NCI-H2196 treated with DMSO at 0.1 percent for 48 hours (cell line): ENCODE data around the gene CCDC90B.
"Not testable (repeated sequence)": the region's sequence is repeated elsewhere in the genome, so short reads cannot be mapped to it uniquely, and the experiment has no call there.

ENCODE experiments used
- DNase-seq: peaks from one replicate; lab custom pipeline; 2025; ENCODE audit not compliant: unreplicated experiment; lab: John Stamatoyannopoulos, UW

The CCDC90B gene, protein sequence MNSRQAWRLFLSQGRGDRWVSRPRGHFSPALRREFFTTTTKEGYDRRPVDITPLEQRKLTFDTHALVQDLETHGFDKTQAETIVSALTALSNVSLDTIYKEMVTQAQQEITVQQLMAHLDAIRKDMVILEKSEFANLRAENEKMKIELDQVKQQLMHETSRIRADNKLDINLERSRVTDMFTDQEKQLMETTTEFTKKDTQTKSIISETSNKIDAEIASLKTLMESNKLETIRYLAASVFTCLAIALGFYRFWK

DNA sequence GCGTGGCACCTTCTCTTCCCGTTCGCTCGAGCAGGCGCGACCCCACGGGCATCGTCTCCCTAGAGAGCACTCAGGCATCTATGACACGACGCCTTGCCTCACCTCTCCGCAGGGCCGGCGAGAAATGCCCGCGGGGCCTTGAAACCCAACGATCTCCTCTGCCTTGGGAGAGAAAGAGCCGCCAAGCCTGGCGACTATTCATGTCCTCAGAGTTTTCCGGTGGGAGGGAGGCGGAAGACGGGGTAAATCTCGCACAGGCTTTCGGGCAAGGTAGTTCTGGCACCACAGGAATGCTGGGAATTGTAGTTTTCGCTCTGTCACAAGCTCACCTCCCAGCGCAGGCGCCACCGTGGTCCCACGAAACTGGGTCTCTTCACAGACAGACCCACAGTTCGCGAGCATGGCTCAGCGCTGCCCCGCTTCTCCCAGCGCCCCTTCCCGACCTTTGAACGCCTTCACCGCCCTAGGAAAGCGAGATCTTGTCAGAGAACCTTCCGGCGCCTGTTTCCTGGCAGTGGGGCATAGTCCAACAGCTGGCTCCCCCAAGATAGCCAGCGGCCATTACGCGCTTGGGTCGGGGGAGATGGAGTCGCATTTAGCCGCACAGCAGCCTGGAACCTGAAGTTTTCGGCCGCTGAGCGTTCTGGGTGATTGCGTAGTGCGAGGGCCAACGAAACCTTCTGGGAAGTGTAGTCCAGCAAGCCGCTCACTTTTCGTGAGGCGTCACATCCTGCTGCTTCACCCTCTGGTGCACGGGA lies at the start of gene CCDC90B:
TSS of gene CCDC90B (minus strand) at position 597 of the 758 bp plus-strand sequence. CDS start at position 202, 395 bp downstream.
- DNase-seq: peak; percentile 94

DNA sequence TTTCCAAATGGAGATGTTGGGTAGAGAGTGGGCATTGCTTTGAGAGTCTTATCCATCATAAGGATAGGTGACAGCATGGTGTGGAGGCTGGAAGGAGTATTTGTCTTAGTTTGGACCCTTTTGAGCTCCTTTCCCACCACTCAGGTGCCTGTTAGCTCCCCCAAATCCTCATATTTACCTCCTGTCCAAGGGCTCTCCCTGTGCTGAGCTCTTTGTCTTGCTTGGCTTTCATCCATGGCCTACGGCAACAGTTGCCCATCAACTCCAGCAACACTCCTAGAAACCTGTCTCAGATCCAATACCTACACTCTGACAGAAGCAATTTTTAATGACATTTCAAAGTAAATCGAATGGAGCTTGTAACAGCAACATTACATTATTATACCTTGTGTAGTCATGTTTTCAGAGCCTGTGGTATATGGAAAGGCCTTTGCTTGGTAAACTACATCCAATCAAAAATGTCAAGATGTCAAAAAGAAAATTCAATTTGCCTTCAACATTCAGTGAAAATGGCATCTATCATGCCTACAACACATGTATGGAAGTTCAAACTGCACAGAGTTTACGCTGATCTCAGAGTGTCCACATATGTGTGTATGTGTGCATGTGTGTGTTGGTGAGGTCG lies 49.4 kb upstream of the CCDC90B start:
- DNase-seq: no peak

DNA sequence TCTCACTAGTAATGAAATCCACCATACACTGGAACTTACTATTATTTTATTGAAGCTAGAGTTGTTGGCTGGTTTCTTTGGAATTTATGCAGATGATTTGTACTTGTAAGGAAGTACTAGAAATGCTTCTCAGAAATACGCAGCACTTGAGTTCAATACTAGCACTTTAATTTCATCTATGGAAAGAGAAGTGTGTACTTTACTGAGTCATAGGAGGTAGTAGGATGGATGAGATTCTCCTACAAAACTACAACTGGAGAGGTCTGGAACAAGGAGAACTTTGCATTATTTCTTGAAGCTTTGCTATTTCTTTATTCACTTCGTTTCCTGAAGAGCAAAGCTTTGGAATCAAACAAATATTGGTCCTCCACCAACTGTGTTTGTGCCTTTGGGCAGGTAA lies 44.1 kb upstream of the CCDC90B start:
- no peak for DNase-seq

DNA sequence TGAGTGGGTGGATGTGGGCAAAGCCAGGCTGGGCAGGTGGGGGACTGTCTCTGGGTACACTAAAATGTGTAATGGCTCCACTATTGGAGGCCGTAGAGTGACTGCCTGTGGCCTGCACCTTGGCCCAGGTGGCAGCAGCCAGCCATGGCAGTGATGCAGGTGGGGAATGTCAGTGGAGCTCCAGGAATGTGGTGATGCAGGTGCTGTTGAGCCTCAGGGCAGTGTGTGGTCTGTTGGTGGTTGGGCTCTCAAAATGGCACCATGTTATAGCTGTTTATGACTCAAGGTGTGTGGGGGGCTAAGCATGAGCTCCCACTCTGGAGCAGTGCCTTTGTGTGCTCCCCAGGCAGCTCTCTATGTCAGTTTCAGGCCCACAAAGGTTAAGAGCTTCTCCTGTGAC lies 40.2 kb upstream of the CCDC90B start:
- DNase-seq: no peak

DNA sequence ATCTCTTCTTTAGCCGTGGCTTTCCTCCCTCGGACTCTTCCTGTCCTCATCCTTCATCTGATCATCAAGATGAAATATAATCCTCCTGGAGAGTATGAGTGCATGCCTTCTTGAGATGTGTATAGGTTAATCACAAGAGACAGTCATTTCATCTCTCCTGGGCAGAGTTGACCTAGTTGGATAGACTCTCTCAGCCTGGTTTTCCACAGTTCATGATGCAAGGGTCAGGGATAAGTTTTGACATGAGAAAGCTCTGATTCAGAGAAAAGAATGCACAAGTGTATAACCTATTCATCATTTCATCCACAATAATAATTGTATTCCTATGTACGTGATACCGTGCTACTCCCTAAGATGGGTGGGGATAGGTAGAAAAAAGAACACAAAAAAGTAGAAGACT lies 33.2 kb upstream of the CCDC90B start:
- no peak for DNase-seq

DNA sequence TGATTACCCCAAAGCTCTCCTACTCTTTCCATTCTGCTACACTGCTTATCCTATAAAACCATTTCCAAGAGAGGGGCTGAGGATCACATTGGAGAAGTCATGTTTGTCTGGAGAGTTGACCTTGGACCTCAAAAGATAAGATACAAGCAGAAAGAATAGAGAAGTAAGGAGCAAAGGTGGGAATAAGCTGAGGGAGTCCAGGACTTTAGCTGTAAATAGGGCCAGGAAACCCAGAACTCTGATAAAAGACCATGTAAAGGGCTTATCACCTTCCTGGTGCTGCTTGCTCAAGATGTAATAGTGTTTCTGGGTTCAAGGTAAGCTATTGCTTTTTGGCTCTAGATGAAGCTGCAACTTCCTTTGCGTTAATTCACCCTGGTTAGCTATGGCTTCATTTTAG lies 32.8 kb upstream of the CCDC90B start:
- DNase-seq: no peak

DNA sequence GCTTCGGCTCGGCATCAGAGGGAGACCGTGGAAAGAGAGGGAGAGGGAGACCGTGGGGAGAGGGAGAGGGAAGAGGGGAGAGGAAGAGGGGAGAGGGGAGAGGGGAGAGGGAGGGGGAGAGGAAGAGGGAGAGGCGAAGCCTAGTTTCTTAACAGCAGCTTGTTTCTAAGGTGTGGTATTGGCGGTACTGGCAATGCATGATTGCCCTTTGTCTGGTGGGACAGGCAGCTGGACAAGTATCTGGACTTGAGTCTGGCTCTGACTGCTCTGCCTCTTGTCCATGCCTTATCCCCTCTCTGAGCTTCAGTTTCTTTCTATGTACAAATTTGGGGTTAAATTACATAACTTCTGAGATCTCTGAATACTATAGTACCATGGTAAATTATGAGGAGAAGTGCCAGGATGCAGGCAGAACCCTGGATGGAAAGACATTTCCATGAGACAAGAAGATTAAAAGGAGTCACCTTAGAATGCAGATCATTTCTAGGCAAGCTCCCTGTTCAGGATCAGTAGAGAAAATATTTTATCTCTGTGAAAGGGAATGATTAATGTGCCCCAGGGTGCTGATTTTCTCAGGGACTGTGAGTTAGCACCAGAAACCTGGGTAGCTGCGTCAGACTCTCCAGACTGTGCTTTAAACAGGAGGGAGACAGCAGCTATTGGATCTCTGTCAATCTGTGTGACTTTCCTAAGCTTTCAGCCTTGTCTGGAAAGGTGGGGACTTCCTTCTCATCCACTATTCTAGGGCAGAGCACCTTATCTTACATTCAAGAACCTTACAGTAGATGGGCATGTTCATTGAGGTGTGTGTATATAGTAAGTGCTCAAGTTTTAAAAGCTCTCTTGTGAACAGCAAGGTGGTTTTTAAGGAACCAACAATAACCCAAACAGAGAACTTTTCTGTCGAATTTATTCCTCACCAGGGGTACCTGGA lies 31.9 kb upstream of the CCDC90B start:
- DNase-seq: no peak

DNA sequence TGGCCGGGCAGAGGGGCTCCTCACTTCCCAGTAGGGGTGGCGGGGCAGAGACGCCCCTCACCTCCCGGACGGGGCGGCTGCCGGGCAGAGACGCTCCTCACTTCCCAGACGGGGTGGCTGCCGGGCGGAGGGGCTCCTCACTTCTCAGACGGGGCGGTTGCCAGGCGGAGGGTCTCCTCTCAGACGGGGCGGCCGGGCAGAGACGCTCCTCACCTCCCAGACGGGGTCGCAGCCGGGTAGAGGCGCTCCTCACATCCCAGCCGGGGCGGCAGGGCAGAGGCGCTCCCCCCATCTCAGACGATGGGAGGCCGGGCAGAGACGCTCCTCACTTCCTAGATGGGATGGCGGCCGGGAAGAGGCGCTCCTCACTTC lies 30.7 kb upstream of the CCDC90B start:
- DNase-seq: not testable (repeated sequence)

DNA sequence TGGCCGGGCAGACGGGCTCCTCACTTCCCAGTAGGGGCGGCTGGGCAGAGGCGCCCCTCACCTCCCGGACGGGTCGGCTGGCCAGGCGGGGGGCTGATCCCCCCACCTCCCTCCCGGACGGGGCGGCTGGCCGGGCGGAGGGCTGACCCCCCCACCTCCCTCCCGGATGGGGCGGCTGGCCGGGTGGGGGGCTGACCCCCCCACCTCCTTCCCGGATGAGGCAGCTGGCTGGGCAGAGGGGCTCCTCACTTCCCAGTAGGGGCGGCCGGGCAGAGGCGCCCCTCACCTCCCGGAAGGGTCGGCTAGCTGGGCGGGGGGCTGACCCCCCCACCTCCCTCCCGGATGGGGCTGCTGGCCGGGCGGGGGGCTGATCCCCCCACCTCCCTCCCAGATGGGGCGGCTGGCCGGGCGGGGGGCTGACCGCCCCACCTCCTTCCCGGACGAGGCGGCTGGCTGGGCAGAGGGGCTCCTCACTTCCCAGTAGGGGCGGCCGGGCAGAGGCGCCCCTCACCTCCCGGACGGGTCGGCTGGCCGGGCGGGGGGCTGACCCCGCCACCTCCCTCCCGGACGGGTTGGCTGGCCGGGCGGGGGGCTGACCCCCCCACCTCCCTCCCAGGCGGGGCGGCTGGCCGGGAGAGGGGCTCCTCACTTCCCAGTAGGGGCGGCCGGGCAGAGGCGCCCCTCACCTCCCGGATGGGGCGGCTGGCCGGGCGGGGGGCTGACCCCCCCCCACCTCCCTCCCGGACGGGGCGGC lies 30.2 kb upstream of the CCDC90B start:
- not testable (repeated sequence) for DNase-seq

DNA sequence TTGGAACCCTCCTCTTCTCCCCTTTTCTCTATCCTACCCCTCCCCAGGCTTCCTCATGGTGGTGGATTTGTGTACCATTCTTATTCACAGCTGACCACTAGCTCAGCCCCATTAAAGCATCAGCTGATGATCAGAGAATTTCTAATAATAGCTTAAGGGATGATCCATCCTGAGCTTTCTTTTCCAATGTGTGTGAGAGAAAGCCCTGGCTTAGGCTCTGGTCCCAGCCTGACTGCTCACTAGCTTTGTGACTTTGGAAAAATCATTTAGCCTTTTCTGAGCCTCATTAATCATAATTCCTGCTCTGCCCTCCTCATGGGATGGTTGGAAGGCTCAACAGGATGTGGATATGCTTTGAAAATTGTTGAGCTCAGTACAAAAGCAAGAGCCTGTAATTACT lies 26.3 kb upstream of the CCDC90B start:
- DNase-seq: no peak

DNA sequence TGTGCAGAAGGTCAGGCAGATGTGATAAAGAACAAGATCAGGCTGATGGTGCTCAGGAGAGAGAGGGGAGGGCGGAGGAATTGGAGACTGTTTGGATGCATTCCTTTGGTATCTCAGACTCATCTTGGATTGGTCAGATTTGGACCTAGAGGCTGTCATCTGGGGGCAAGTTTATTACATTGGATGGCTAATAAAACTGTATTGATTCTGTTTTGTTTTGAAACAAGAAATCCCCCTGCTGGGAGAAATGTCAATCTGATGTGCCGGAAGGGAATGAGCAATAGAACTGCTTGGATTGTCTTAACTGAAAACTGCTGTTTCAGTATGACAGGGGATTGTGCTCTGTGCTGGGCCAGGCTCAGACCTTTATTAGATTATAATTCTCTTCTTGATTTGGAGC lies 25.5 kb upstream of the CCDC90B start:
- no peak for DNase-seq

DNA sequence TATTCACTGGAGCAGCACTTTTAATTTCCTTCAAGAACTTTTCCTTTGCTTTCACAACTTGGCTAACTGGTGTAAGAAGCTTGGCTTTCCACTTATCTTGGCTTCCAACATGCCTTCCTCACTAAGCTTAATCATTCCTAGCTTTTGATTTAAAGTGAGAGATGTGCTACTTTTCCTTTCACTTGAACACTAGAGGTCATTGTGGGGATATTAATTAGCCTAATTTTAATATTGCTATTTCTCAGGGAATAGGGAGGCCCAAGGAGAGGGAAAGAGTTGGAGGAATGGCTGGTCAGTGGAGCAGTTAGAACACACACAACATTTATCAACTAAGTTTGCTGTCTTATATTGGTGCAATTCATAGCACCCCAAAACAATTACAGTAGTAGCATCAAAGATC lies 24.6 kb upstream of the CCDC90B start:
- DNase-seq: no peak

DNA sequence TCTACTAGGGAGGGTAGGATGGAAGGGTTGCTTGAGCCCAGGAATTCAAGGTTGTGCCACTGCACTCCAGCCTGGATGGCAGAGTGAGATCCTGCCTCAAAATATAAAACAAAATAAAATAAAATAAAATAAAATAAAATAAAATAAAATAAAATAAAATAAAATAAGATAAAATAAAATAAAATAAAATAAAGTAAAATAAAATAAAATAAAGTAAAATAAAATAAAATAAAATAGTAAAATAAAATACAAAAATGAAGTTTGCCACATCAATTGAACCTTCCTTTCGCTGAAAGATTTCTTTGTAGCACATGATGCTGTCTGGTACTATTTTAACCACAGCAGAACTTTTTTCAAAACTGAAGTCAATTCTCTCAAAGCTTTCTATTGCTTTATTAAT lies 22.4 kb upstream of the CCDC90B start:
- not testable (repeated sequence) for DNase-seq

DNA sequence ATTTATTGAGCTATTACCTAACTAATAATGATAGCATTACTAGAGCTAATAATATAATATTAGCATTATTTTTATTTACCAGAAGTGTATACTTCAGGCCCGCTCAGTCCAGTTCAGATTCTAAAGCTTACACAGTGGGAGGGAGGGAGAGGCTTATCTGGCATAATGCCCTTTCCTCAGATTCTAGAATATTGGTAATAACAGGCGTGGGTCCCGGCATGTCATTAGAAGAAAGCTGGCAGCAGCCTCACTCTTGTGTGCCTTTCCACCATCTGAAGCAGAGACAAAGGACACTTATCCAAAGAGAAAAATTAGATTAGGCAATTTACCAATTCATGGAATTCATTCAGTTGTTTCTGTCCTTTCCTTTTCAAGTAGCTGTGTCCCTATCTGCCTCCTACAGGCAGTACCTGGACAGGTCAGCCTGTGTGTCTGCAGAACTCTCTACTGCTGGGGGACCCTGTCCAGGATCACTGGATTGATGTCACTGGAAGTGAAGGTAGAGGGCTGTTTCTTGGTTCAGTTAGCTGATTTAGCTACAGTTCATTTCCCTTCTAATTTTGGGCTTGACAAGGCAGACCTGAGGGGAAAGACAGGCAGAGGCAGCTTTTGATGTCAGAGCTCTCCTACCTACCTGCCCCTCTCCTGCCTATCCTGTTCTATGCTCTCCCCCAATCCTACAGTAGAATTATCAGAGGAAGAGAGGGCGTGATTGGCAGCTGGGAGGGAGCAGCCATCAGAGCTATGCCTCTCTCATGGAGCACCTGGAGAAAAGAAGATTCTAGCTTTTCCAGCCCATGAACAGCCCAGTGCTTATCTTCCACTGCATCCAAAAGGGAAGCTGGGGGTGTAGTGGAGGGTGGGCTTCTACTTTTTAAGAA lies 20.3 kb upstream of the CCDC90B start:
- DNase-seq: no peak

DNA sequence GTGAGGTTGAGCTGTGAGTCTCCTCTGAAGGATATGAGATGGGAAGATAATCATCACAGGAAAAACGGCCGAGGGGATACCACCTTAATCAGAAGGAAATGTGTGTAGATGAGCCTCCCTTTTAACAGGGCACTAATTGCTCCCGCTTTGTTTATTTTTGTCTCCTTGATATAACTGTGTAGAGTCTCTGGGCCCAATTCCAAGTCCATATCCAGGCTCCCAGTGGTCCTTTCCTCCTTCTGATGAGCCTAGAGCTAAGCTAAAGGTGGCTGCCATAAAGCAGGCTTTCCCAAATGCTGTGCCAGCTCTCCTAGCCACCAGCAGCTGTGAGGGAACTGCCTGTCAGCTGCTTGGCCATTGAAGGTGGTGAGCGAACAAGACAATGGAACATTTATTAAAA lies 17.1 kb upstream of the CCDC90B start:
- DNase-seq: no peak

DNA sequence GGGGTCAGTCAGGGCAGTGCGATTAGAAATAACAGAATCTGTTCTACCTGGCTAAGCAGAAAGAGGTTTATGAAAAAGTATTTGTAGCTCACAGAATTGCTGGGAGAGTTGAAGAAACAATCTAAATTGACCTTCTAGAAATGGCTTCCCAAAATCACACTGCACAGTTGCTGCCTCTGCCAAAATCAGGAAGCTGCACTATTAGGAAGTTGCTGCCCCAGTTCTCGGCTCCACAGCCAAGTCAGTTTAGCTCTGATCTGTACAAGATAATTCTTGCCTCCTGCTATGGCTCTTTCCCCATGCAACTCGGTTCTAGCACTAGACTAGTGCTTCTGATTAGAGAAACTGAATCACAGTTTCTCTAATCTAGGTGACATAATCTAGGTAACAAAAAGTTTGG lies 16.0 kb upstream of the CCDC90B start:
- no peak for DNase-seq

DNA sequence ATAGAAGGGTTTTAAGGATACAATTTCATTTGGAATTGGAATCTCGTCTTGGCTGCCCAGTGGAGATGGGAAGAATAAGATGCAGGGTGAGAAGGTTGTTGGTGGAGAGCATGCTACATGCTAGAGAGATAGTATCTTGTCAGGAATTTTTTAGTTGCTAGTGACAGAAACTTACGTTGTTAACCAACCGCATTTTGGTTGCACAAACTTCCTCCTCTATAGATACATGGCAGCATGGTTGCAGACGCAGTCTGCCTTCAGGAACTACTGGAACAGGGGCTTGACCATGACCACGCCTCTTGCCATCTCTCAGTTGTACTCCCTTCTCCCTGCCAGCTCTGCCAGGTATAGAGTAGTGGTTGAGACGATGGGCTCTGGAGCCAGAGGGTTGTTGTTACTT lies 13.5 kb upstream of the CCDC90B start:
- DNase-seq: no peak

DNA sequence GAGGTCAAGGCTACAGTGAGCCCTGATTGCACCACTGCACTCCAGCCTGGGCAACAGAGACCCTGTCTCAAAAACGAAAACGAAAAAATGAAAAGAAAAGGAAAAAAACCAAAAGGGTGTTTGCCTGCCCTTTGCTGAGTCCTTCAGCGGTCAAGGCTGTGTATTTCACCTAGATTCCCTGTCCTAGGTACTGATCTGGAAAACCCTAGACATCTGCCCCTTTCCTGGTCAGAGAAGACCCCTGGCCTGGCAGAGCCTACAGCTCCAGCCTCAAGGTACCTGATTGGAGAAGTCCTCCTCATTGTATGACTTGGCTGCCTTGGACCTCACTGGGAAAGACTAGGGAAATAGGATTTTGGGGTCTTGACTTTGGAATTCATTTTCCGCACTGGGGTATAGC lies 8.0 kb upstream of the CCDC90B start:
- no peak for DNase-seq

DNA sequence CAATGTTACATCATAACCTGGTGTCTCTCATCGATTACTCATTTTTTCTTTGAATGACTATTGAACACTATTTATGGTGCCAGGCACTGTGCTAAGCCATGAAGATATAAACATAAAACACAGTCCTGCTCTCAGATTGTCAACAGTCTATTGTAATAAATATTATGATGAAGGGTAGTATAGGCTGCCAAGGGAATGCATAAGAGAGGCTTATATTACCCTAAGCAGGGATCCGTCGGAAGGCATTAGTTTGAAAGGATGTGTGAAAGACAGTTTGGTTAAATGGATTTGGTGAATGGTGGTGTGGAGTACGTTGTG lies 7.2 kb upstream of the CCDC90B start:
- DNase-seq: no peak
